Liver (tissue), 2 donors: Measurements from ENCODE around the gene PRKAR1B.

Experiments
- RAD21 ChIP-seq, 2 donors: IDR thresholded peaks; 2 replicates each; pipeline ENCODE4 v1.6.1; 2016; ENCODE audit warnings: antibody characterized with exemption in 2 of 2, mild to moderate bottlenecking in 2 of 2
- RXRA ChIP-seq, 2 donors: IDR thresholded peaks; 2 replicates each; pipeline ENCODE4 v1.6.1; 2017 to 2018; ENCODE audit warnings: antibody characterized with exemption in 2 of 2, mild to moderate bottlenecking in 1 of 2
- donor health status: healthy.

DNA sequence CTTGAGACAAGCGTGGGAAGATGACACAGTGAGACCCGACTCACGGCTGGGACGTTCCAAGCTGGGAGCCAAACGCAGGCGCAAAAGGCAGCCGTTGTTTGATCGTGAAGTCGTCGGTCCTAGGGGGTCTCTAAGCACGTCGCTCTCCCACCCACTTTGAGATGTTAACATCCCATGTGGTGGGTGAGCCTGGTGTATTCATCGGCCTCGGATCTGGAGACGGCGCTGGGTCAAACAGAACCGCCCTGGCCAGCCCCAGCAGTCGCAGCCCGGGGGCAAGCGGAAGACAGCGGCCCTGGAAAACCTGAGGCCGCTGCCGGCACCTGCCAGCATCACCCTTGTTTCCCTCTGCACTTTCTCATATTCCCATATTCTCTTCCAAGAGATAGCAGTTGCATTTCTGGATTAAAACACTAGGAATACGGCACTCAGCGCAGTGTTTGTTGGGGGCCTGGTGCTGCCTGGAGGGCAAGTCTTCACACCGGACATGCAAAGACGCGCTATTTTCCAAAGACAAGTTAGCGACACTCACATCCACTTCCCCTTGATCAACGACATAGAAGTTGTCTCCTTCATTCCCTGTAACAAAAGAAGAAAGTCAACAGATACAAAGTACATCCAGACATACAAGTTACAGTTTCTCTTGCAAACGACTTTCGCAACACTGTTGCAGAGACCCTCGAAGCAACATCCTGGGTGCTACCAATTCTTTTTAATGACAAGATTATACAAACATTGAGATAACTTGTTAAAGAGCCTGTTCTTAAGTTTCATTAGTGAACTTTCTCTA is 121.2 kb downstream of the PRKAR1B start:
- TF ChIP-seq RAD21 (IDR thresholded peaks at IDR 0.05) (no peak), RXRA (IDR thresholded peaks at IDR 0.05) (no peak)
